Type B pancreatic cell (in vitro differentiated cells): Measurements from ENCODE around the gene FOXK1. TPM values are rescaled to one million over a fixed set of nuclear protein-coding genes. Genes with fewer than 3 reads are reported as not detected.

ENCODE experiments used
- DNase-seq: peaks from one replicate; pipeline ENCODE4 v3.0.0; 2021; ENCODE audit warnings: mixed read lengths; ENCODE audit not compliant: unreplicated experiment; ENCODE audit errors: extremely low spot score
- H3K27ac Mint-ChIP-seq: 2 replicates; pipeline ENCODE4 v1.8.0; 2021; ENCODE audit warnings: mild to moderate bottlenecking, mixed read lengths
- H3K27me3 Mint-ChIP-seq: 2 replicates; pipeline ENCODE4 v1.8.0; 2021; ENCODE audit warnings: mixed read lengths
- H3K36me3 Mint-ChIP-seq: 2 replicates; pipeline ENCODE4 v1.8.0; 2021; ENCODE audit warnings: mixed read lengths
- H3K4me1 Mint-ChIP-seq: one replicate; pipeline ENCODE4 v1.8.0; 2021; ENCODE audit warnings: mixed read lengths; ENCODE audit not compliant: unreplicated experiment
- H3K4me3 Mint-ChIP-seq: 2 replicates; pipeline ENCODE4 v1.8.0; 2021; ENCODE audit warnings: mild to moderate bottlenecking, mixed read lengths
- H3K9me3 Mint-ChIP-seq: 2 replicates; pipeline ENCODE4 v1.8.0; 2021; ENCODE audit warnings: mixed read lengths
- CTCF ChIP-seq: fragments of 200-600 bp; sonication (generic); conservative IDR thresholded peaks from 2 replicates; pipeline ENCODE4 v1.5.0; 2021; ENCODE audit warnings: antibody characterized with exemption, mild to moderate bottlenecking
- microRNA-seq: library from miRNA; unstranded; fragments of <30 nt; microRNA quantifications from one replicate; pipeline ENCODE4, GENCODE V29; 2020
- total RNA-seq: library from RNA; stranded (reverse); gene quantifications from 2 replicates; pipeline ENCODE4 v1.2.1, GENCODE V29; 2021; ENCODE audit warnings: low replicate concordance

FOXK1 gene
- total RNA-seq, 1 donor from 2014 or later = 55.1 TPM

- H3K27ac Mint-ChIP-seq = no peak overlapping the region
- peaks cover 10% of the 10 kb centered on the region for H3K36me3 Mint-ChIP-seq
- no peak overlapping the region for H3K4me3 Mint-ChIP-seq
- peaks cover 8% of the 10 kb centered on the region for H3K4me1 Mint-ChIP-seq
- no peaks in the 10 kb centered on the region for H3K9me3 Mint-ChIP-seq
- H3K27me3 Mint-ChIP-seq = peaks cover 10% of the 10 kb centered on the region
- no peak for DNase-seq
- no peak for TF ChIP-seq CTCF
Observed at GRCh38 chr7:4817178-4817901, 135.2 kb downstream of the FOXK1 start.

GRCh38 chr7:4818000-4818794 is 136.1 kb downstream of the FOXK1 start:
- peaks cover 8% of the 10 kb centered on the region for H3K4me1 Mint-ChIP-seq
- no peak for TF ChIP-seq CTCF
- H3K4me3 Mint-ChIP-seq = no peak overlapping the region
- no peak overlapping the region for H3K27ac Mint-ChIP-seq
- no peak for DNase-seq
- peaks cover 3% of the 10 kb centered on the region for H3K27me3 Mint-ChIP-seq
- H3K9me3 Mint-ChIP-seq = no peaks in the 10 kb centered on the region
- peaks cover 3% of the 10 kb centered on the region for H3K36me3 Mint-ChIP-seq

- peak overlapping the region; percentile 31 for H3K27ac Mint-ChIP-seq
Observed at GRCh38 chr7:4819560-4820404, 137.7 kb downstream of the FOXK1 start.

GRCh38 chr7:4820405-4820966 is 138.4 kb downstream of the FOXK1 start:
- H3K4me1 Mint-ChIP-seq = peaks cover 5% of the 10 kb centered on the region
- H3K36me3 Mint-ChIP-seq = no peaks in the 10 kb centered on the region
- no peak for TF ChIP-seq CTCF
- DNase-seq = peak; percentile 66
- H3K27me3 Mint-ChIP-seq = no peaks in the 10 kb centered on the region
- no peaks in the 10 kb centered on the region for H3K9me3 Mint-ChIP-seq
- H3K4me3 Mint-ChIP-seq = no peak overlapping the region
- H3K27ac Mint-ChIP-seq = no peak overlapping the region

More at GRCh38 chr7:4819560-4820404, 137.7 kb downstream of the FOXK1 start:
- Mint-ChIP-seq H3K27me3 (no peaks in the 10 kb centered on the region), H3K9me3 (no peaks in the 10 kb centered on the region), H3K4me3 (no peak overlapping the region), H3K4me1 (peaks cover 5% of the 10 kb centered on the region), H3K36me3 (no peaks in the 10 kb centered on the region)
- DNase-seq = peak; percentile 67
- no peak for TF ChIP-seq CTCF

Small RNAs within 50 kb of the gene (microRNA-seq; reads per million reads assigned to microRNA genes)
- gene MIR4656 = not detected

Other genes starting within 250 kb of the FOXK1 start
- gene AP5Z1, start 93.3 kb downstream of the FOXK1 start, total RNA-seq = 36.9 and 53.2 TPM in 2 replicates
- 0.07 and 0.56 TPM in 2 replicates for gene PAPOLB, start 179.7 kb downstream of the FOXK1 start, total RNA-seq
- gene RADIL, start 201.4 kb downstream of the FOXK1 start, total RNA-seq = 0.93 and 11.8 TPM in 2 replicates